AG09309 (cell line): ENCODE measurements around the gene ZBTB45.

ENCODE experiments used
- DNase-seq: peaks from one replicate; pipeline ENCODE4 v3.0.0-alpha.2; 2010; ENCODE audit warnings: low read depth
- H3K4me3 ChIP-seq: 2 replicates; pipeline ENCODE4 v1.5.1; 2011; ENCODE audit warnings: mild to moderate bottlenecking, low read depth, low read length, moderate library complexity; ENCODE audit not compliant: control insufficient read depth
- CTCF ChIP-seq: IDR thresholded peaks from 2 replicates; pipeline ENCODE4 v1.5.1; 2011; ENCODE audit warnings: mild to moderate bottlenecking, low read depth, low read length, inconsistent platforms; ENCODE audit not compliant: insufficient read depth, control insufficient read depth; ENCODE audit errors: missing control alignments

The ZBTB45 gene

GRCh38 chr19:58477130-58477529 is 42.5 kb downstream of the ZBTB45 start:
- no peak overlapping the region; the same call in 1 of the 2 replicates for H3K4me3 ChIP-seq
- no peak for DNase-seq
- TF ChIP-seq CTCF = no peak

GRCh38 chr19:58476498-58477015 is 43.1 kb downstream of the ZBTB45 start:
- TF ChIP-seq CTCF = no peak
- DNase-seq = no peak
- peak overlapping the region; percentile 71 for H3K4me3 ChIP-seq

- peak within 1 kb of the TSS; percentile 71 for H3K4me3 ChIP-seq
- DNase-seq = peak; percentile 84
- no peak for TF ChIP-seq CTCF
Observed at GRCh38 chr19:58475714-58476497, 43.7 kb downstream of the ZBTB45 start, which contains the start of gene ZNF446. Gene ZNF446 (plus strand): TSS chr19:58476352. CDS start chr19:58477219, 867 bp downstream.

- no peak for TF ChIP-seq CTCF
- no peak for DNase-seq
- peak overlapping the region; percentile 71 for H3K4me3 ChIP-seq
Observed at GRCh38 chr19:58474997-58475713, 44.5 kb downstream of the ZBTB45 start.

- no peak for DNase-seq
- no peak overlapping the region for H3K4me3 ChIP-seq
- no peak for TF ChIP-seq CTCF
Observed at GRCh38 chr19:58474291-58474996, 45.2 kb downstream of the ZBTB45 start.

- no peak for TF ChIP-seq CTCF
- DNase-seq = no peak
- no peak overlapping the region for H3K4me3 ChIP-seq
Observed at GRCh38 chr19:58473775-58474174, 45.8 kb downstream of the ZBTB45 start.
